ENCODE measurements around the gene CLSTN2. TPM values are rescaled to one million over a fixed set of nuclear protein-coding genes. Genes with fewer than 3 reads are reported as not detected.

CLSTN2 gene
- total and polyA plus RNA-seq, 2 of the 4 experiments (the other 2 are of a cell fraction) = under 0.01 to 0.07 TPM

DNA sequence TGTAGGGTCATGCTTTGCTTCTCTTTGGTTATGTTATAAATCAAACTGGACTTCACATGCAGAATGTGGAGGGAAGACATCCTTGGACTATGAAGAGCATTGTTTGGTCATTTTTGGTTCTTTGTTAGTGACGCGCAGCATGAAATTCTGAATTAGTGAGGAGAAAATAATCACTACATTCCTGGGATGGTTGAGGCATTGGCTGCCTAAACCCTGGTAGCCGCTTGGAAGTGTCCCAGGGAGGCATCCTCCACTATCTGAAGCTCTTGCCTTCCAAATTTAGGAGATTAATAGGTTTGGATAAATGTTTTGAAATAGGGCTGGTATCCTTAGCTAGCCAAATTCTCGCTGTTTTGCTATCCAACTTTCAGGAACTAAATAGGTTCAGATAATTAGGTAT lies 96.2 kb downstream of the CLSTN2 start (continued):
- TF ChIP-seq MAZ (IDR thresholded peaks at IDR 0.05; ENCODE audit: borderline replicate concordance, low read depth, low read length) (no peak), RFX5 (IDR thresholded peaks at IDR 0.05; ENCODE audit: low read depth, low read length) (no peak), CEBPB (IDR thresholded peaks at IDR 0.05; ENCODE audit: low read depth, low read length) (no peak)

- Histone ChIP-seq H3K79me1 (ENCODE audit: low read depth in 1 of 2, low read length in 2 of 2) (no peaks in the 10 kb centered on the region), H2AK9ac (replicated peaks; ENCODE audit: low read depth, low read length, poor library complexity) (no peak overlapping the region), H3K4me3 (ENCODE audit: insufficient read depth, low read depth, low read length) (no peak overlapping the region), H3K4ac (ENCODE audit: low read depth, low read length) (no peak overlapping the region), H4K91ac (ENCODE audit: insufficient read depth, low read depth, low read length) (no peak overlapping the region), H3K4me1 (ENCODE audit: control insufficient read depth, insufficient read depth, low read length) (no peaks in the 10 kb centered on the region), H3K14ac (replicated peaks; ENCODE audit: low read depth, low read length) (no peak overlapping the region), H4K5ac (ENCODE audit: low read depth, low read length) (no peak overlapping the region), H4K20me1 (ENCODE audit: insufficient read depth, low read length) (no peaks in the 10 kb centered on the region), H2BK20ac (ENCODE audit: low read depth, low read length) (no peak overlapping the region), H3K56ac (ENCODE audit: extremely low read depth, insufficient read depth, low read length) (no peak overlapping the region), H3K18ac (ENCODE audit: low read depth, low read length) (no peak overlapping the region), H3K23ac (ENCODE audit: low read depth, low read length) (no peak overlapping the region), H2BK5ac (ENCODE audit: low read depth, low read length, poor library complexity, severe bottlenecking) (no peak overlapping the region), H2AK5ac (ENCODE audit: low read depth, low read length) (no peak overlapping the region), H3K9me3 (ENCODE audit: control insufficient read depth, insufficient read depth, low read length) (no peaks in the 10 kb centered on the region), H3K4me2 (ENCODE audit: low read depth, low read length) (no peak overlapping the region), H3K27ac (ENCODE audit: insufficient read depth, low read length) (no peak overlapping the region), H2BK15ac (ENCODE audit: low read depth, low read length) (no peak overlapping the region), H3K9me1 (ENCODE audit: insufficient read depth, low read length) (no peaks in the 10 kb centered on the region), H3K36me3 (ENCODE audit: control insufficient read depth, insufficient read depth, low read length) (no peaks in the 10 kb centered on the region), H2AFZ (replicated peaks; ENCODE audit: low read length, poor library complexity) (no peak overlapping the region), H4K8ac (ENCODE audit: low read depth in 2 of 2, low read length in 2 of 2) (no peak overlapping the region), H3K27me3 (ENCODE audit: control insufficient read depth, insufficient read depth, low read length) (no peaks in the 10 kb centered on the region), H2BK120ac (ENCODE audit: low read depth, low read length) (no peak overlapping the region), H3K9ac (ENCODE audit: low read depth, low read length) (no peak overlapping the region)
- BruUV-seq (replicated peaks) = no TSS peak
- TF ChIP-seq RAD21 (IDR thresholded peaks at IDR 0.05; ENCODE audit: low read length) (no peak), NFE2L2 (IDR thresholded peaks at IDR 0.05; ENCODE audit: low read depth, low read length) (no peak), FOS (IDR thresholded peaks at IDR 0.05; ENCODE audit: low read depth, low read length) (no peak), SMC3 (IDR thresholded peaks at IDR 0.05; ENCODE audit: low read depth, low read length) (no peak), POLR2A (IDR thresholded peaks at IDR 0.05; ENCODE audit: low read depth, low read length) (no peak), CEBPB (IDR thresholded peaks at IDR 0.05; ENCODE audit: low read depth, low read length) (no peak), RFX5 (IDR thresholded peaks at IDR 0.05; ENCODE audit: low read depth, low read length) (no peak), MAZ (IDR thresholded peaks at IDR 0.05; ENCODE audit: borderline replicate concordance, low read depth, low read length) (no peak), CHD1 (IDR thresholded peaks at IDR 0.05; ENCODE audit: low read depth, low read length) (no peak), MAFK (IDR thresholded peaks at IDR 0.05; ENCODE audit: low read depth, low read length) (no peak)
- TF ChIP-seq, protein P1, sequence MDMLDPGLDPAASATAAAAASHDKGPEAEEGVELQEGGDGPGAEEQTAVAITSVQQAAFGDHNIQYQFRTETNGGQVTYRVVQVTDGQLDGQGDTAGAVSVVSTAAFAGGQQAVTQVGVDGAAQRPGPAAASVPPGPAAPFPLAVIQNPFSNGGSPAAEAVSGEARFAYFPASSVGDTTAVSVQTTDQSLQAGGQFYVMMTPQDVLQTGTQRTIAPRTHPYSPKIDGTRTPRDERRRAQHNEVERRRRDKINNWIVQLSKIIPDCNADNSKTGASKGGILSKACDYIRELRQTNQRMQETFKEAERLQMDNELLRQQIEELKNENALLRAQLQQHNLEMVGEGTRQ (IDR thresholded peaks at IDR 0.05; ENCODE audit: low read depth, low read length) = no peak
- ATAC-seq (ENCODE audit: low read depth) (no peak), DNase-seq (no peak)
- intact Hi-C loops (cut with micrococcal nuclease) = no loop called here
- in situ Hi-C loops (cut with MboI; ENCODE audit: low sequenced_read_pairs) = no loop called here
- ChIA-PET POLR2A (ENCODE audit: unreplicated experiment) (no interaction called here), CTCF (no interaction called here)
- dilution Hi-C loops (cut with HindIII; ENCODE audit: low sequenced_read_pairs, unreplicated experiment) = no loop called here
These were observed 99.1 kb downstream of the CLSTN2 start for GRCh38 chr3:140034058-140034457.

All from IMR-90 (cell line).